Activated T-helper 2 cell treated with anti-CD3 and anti-CD28 coated beads, Interferon-gamma antibody, Interleukin-2, Interleukin-4, amounts not matched to agents 10 μg/mL and 5 μg/mL and 100 μg/mL, durations not matched to agents 14 hours and 24 hours and 36 hours (primary cell): Measurements from ENCODE around the gene CPEB2. TPM values are rescaled to one million over a fixed set of nuclear protein-coding genes. Genes with fewer than 3 reads are reported as not detected.

Experiments used
- DNase-seq: peaks from one replicate; pipeline ENCODE4 v3.0.0; 2021; ENCODE audit warnings: low spot score
- H3K27ac Mint-ChIP-seq: one replicate; pipeline ENCODE4 v1.8.0; 2021; ENCODE audit warnings: mixed read lengths
- H3K27me3 Mint-ChIP-seq: one replicate; pipeline ENCODE4 v1.8.0; 2021; ENCODE audit warnings: low read depth, mixed read lengths
- H3K36me3 Mint-ChIP-seq: one replicate; pipeline ENCODE4 v1.8.0; 2021; ENCODE audit warnings: low read depth, mixed read lengths
- H3K4me1 Mint-ChIP-seq: one replicate; pipeline ENCODE4 v1.8.0; 2021; ENCODE audit warnings: low read depth, mixed read lengths
- H3K4me3 Mint-ChIP-seq: one replicate; pipeline ENCODE4 v1.8.0; 2021; ENCODE audit warnings: low read depth, mild to moderate bottlenecking, moderate library complexity, mixed read lengths
- H3K9me3 Mint-ChIP-seq: one replicate; pipeline ENCODE4 v1.8.0; 2021; ENCODE audit warnings: mixed read lengths
- intact Hi-C: fragments of 100-400 bp; cut with micrococcal nuclease; formaldehyde crosslinking; loops from one replicate; pipeline ENCODE4 v1.15.1; 2023
- total RNA-seq: library from RNA; stranded (reverse); gene quantifications from 2 replicates; pipeline ENCODE4 v1.2.3, GENCODE V29; 2022

The CPEB2 gene
- 11.0 and 12.3 TPM in 2 replicates for total RNA-seq

DNA sequence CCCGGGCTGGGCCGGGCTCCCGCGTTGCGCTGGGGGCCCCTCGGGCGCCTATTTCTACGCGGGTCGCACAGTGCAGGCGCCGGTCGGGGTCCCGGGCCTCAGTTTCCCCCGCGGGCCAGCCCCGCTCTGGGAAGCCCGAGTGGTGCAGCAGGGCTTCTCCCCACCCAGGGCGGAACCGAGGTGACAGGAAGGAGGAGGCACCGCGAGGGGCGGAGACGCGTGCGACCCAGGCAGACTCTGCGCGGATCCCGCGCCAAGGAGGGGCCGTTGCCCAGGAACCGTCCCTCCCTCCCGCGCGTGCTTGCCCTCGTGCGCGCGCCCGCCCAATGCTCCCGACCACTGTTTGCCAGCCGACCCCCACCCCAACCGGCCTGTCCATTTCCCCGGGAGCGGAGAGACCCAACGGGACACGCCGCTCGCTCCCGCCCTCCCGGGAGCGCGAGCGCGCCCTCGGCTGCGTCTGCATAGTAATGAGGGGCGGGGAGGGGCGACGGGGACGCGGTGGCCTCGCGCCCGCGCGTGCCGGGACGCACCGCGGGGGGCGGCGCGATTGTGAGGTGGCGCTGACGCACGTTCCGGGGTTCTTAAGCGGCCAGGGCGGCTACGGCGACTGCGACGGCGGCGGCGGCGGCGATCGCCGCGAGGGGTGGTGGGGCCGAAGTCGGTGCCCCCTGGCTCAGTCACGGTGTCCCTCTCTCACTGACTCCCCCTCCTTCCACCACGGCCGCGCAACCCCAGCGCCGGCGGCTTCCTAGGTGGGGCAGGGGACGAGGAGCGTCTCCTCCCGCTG is at the start of gene CPEB2:
TSS of gene CPEB2 (plus strand) at position 613 of the 790 bp plus-strand sequence. CDS start 193 bp downstream, outside the sequence.
- intact Hi-C loops, result loop anchor here (1.0 to 10.0 kb wide), 12 partner anchors 33 to 1520 kb away; partner anchors contain the start of genes BOD1L1, CD38, FAM200B and FBXL5
- peaks cover 3% of the 10 kb centered on the region for H3K9me3 Mint-ChIP-seq
- no peaks in the 10 kb centered on the region for H3K27me3 Mint-ChIP-seq
- H3K4me1 Mint-ChIP-seq, result peaks cover 36% of the 10 kb centered on the region
- peaks cover 20% of the 10 kb centered on the region for H3K36me3 Mint-ChIP-seq
- peak within 1 kb of the TSS; percentile 92 for H3K27ac Mint-ChIP-seq
- H3K4me3 Mint-ChIP-seq, result peak within 1 kb of the TSS; percentile 87
- DNase-seq, result peak; percentile 89

DNA sequence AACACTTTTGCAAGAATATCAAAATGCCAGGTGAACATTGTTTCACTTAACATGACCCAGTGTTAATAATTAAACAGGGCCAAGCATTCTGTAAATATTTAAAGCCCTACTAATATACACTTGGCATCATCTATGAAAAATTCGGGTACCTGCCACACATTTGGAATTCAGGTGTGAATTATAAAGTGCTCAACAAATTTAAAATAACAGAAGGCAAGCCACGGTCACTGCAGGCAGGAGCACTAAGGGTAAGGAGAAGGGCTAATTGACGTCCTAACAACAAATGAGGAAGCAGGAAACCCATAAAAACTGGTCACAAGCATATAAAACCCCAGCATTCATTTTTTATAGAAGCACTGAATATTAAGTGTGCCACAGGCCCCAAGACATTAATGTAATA is 43.8 kb upstream of the CPEB2 start:
- Mint-ChIP-seq H3K4me1 (no peaks in the 10 kb centered on the region), H3K36me3 (no peaks in the 10 kb centered on the region), H3K4me3 (no peak overlapping the region), H3K27ac (no peak overlapping the region), H3K27me3 (peaks cover 5% of the 10 kb centered on the region), H3K9me3 (no peaks in the 10 kb centered on the region)
- no peak for DNase-seq
- intact Hi-C loops, result no loop called here

DNA sequence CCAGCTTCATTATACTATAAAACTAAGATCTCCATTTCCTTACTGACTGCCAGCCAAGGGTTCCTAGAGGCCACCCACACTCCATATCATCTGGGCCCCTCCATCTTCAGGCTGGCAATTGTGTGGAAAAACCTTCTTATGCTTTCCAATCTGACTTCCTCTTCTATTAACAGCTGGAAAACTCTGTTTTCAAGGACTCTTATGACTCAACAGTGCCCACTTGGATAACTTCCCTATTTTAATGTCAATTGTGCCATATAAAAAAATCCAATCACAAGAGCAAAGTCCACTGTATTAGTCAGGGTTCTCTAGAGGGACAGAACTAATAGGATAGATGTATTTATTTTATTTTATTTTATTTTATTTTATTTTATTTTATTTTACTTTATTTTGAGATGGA is 41.0 kb upstream of the CPEB2 start:
- H3K4me1 Mint-ChIP-seq, result no peaks in the 10 kb centered on the region
- no peaks in the 10 kb centered on the region for H3K9me3 Mint-ChIP-seq
- H3K4me3 Mint-ChIP-seq, result no peak overlapping the region
- DNase-seq, result no peak
- intact Hi-C loops, result no loop called here
- H3K27me3 Mint-ChIP-seq, result peaks cover 3% of the 10 kb centered on the region
- no peaks in the 10 kb centered on the region for H3K36me3 Mint-ChIP-seq
- H3K27ac Mint-ChIP-seq, result no peak overlapping the region

DNA sequence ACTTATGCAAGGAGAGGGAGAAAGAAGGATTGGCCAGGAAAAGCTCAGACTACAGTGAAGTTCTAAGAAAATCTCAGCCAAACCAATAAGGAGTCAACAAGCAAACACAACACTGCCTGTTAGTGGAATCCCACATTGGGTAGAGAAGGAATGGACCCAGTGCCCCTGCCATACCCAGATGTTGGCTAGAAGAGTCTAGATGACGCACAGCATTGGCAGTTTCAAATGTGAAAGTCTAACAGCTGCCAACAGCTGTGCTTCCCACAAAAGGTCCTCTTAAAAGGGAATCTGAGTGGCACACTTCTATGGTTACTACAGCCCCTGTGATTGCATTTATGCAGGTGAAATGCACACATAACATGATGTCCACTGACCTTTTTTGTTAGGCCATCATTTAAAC is 37.2 kb upstream of the CPEB2 start:
- H3K9me3 Mint-ChIP-seq, result no peaks in the 10 kb centered on the region

DNA sequence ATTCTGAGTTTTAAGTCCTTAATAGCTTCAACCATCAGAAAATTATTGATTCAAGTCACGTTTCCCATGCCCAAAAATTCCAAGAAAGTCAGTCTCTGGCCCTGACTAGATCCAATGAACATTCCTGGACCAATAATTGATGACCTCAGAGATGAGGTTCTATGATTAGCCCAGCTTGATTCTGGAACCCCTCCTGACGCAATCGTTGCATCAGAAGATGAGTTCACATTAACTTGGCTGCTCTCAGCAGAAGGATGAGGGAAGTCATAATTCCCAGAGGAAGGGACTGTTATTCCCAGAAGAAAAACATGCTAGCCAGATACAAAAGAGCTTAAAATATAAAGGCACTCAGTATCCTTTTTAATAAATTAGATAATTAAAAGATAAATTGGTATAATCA is 34.3 kb upstream of the CPEB2 start:
- peaks cover 16% of the 10 kb centered on the region for H3K27me3 Mint-ChIP-seq
- no peak overlapping the region for H3K4me3 Mint-ChIP-seq
- no peak for DNase-seq
- no peaks in the 10 kb centered on the region for H3K4me1 Mint-ChIP-seq
- intact Hi-C loops, result no loop called here
- H3K36me3 Mint-ChIP-seq, result no peaks in the 10 kb centered on the region
- H3K27ac Mint-ChIP-seq, result no peak overlapping the region
- peaks cover 5% of the 10 kb centered on the region for H3K9me3 Mint-ChIP-seq

More for the DNA sequence above, 37.2 kb upstream of the CPEB2 start:
- peaks cover 9% of the 10 kb centered on the region for H3K27me3 Mint-ChIP-seq
- no peaks in the 10 kb centered on the region for H3K4me1 Mint-ChIP-seq
- no peak overlapping the region for H3K4me3 Mint-ChIP-seq
- DNase-seq, result no peak
- intact Hi-C loops, result no loop called here
- H3K36me3 Mint-ChIP-seq, result no peaks in the 10 kb centered on the region
- no peak overlapping the region for H3K27ac Mint-ChIP-seq

DNA sequence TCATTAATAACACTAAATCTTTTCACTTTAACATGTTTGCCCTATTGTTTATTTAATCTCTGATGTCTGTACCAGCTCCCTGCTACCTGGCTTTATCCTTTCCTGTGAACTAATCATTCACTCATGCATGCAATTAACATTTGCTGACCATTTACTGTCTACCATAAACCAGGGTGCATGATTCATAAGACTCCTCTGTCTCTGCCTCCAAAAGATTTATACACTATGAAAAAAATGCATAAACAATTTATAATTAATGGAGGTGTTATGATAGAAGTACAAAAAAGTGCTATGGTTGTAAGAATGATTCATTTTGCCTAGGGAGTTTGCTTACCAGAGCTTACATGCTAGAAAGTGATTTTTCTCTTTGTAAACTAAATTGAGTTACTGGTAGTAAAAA is 24.5 kb upstream of the CPEB2 start:
- no peak overlapping the region for H3K4me3 Mint-ChIP-seq
- no peak for DNase-seq
- H3K9me3 Mint-ChIP-seq, result peaks cover 16% of the 10 kb centered on the region
- H3K4me1 Mint-ChIP-seq, result no peaks in the 10 kb centered on the region
- no peak overlapping the region for H3K27ac Mint-ChIP-seq
- H3K27me3 Mint-ChIP-seq, result peaks cover 6% of the 10 kb centered on the region
- intact Hi-C loops, result no loop called here
- no peaks in the 10 kb centered on the region for H3K36me3 Mint-ChIP-seq

DNA sequence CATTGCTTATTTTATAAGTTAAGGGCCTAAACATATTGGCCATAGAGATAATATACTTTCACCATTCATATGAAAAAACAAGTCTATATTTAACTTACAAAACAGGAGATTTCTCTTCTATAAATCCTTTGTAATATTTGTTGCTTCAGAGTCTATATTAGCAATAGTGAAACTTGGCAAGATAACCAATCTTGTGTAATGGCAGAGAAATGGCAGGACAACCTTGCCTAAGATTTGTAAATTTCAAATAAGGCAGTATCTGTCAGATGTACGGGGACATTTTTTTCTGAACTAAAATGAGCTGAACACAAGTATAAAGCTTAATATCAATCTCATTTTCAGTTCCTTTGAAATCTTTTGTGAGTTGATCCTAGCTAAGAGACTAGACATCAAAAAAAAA is 17.8 kb upstream of the CPEB2 start:
- DNase-seq, result no peak
- intact Hi-C loops, result no loop called here
- H3K27ac Mint-ChIP-seq, result no peak overlapping the region
- H3K4me1 Mint-ChIP-seq, result no peaks in the 10 kb centered on the region
- no peak overlapping the region for H3K4me3 Mint-ChIP-seq
- H3K9me3 Mint-ChIP-seq, result no peaks in the 10 kb centered on the region
- H3K27me3 Mint-ChIP-seq, result peaks cover 15% of the 10 kb centered on the region
- no peaks in the 10 kb centered on the region for H3K36me3 Mint-ChIP-seq

DNA sequence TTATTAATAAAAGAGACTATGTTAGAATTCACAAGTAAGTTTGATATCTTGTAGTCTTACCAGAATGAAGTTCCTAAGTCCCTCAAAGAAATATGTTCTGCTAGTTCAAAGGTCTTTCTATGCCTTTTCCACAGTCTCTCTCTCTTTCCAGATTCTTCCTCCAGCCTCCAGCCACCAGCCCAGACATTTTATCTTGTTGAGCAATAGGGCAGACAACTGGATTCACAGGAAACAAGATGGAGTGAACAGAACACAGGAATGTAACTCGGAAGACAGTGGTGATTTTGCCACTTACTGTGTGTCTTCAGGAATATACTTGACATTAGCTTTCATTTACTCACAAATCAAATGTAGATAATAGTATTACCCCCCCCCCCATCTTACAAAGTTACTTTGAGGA is 17.1 kb upstream of the CPEB2 start:
- Mint-ChIP-seq H3K36me3 (no peaks in the 10 kb centered on the region), H3K9me3 (no peaks in the 10 kb centered on the region), H3K27ac (no peak overlapping the region), H3K4me3 (no peak overlapping the region), H3K27me3 (peaks cover 15% of the 10 kb centered on the region), H3K4me1 (no peaks in the 10 kb centered on the region)
- intact Hi-C loops, result no loop called here
- no peak for DNase-seq

DNA sequence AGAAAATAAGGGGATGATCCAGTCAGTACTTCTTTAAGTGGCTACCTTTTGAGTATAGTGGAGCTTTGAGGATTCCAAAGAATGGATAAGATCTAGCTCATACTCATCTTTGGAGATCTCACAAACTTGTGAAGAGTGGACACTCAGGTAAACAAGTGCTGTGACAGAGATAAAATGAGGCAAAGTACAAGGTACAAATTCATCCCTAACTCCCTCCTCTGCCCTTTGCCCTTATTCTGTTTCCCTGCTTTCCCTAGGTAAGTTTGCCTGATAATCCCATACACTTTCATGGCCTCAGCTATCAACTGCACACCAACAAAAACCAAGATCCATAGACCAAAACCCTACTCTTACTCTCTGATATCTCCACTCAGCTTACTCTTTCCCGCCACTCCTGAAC is 16.4 kb upstream of the CPEB2 start:
- DNase-seq, result no peak
- H3K9me3 Mint-ChIP-seq, result no peaks in the 10 kb centered on the region
- H3K4me1 Mint-ChIP-seq, result no peaks in the 10 kb centered on the region
- no peak overlapping the region for H3K27ac Mint-ChIP-seq
- no peak overlapping the region for H3K4me3 Mint-ChIP-seq
- no peaks in the 10 kb centered on the region for H3K36me3 Mint-ChIP-seq
- intact Hi-C loops, result no loop called here
- H3K27me3 Mint-ChIP-seq, result peaks cover 15% of the 10 kb centered on the region

DNA sequence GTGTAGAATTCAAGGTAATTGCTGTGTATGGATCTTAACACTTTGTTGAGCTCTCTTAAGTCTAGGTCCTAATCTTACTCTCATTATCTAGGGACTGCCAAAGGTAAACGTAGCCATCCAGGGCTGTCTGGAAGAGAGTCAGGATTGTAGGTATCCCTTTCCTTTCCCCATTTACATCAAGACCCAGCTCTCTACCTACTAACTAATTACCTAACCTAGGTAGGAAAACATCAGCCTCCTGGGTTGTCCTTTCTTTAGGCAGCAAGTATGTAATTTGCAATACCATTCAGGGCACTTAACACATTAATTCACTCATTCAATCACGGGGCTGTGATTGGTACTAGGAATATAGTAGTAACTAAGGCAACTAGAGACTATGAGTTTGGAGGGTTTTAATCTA is 15.2 kb upstream of the CPEB2 start:
- H3K36me3 Mint-ChIP-seq, result no peaks in the 10 kb centered on the region
- no peak overlapping the region for H3K4me3 Mint-ChIP-seq
- H3K27ac Mint-ChIP-seq, result no peak overlapping the region
- H3K9me3 Mint-ChIP-seq, result no peaks in the 10 kb centered on the region
- DNase-seq, result no peak
- peaks cover 21% of the 10 kb centered on the region for H3K27me3 Mint-ChIP-seq
- intact Hi-C loops, result no loop called here
- no peaks in the 10 kb centered on the region for H3K4me1 Mint-ChIP-seq

DNA sequence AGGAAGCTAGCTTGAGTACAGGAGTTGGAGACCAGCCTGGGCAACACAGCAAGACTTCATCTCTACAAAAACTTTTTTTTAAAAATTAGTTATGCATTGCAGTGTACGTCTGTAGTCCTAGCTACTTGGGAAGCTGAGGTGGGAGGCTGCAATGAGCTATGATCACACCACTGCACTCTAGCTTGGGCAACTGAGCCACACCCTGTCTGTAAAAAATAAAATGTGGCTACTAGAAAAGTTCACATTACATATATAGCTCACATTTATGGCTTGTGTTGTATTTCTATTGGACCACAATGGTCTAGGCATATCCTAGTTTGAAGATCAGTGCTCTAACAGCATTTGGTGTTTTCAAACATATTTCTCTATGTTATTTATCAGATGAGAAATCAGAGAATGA is 11.8 kb upstream of the CPEB2 start:
- H3K9me3 Mint-ChIP-seq, result no peaks in the 10 kb centered on the region
- no peak overlapping the region for H3K27ac Mint-ChIP-seq
- intact Hi-C loops, result no loop called here
- peaks cover 19% of the 10 kb centered on the region for H3K27me3 Mint-ChIP-seq
- no peak for DNase-seq
- H3K36me3 Mint-ChIP-seq, result no peaks in the 10 kb centered on the region
- peaks cover 7% of the 10 kb centered on the region for H3K4me1 Mint-ChIP-seq
- no peak overlapping the region for H3K4me3 Mint-ChIP-seq

DNA sequence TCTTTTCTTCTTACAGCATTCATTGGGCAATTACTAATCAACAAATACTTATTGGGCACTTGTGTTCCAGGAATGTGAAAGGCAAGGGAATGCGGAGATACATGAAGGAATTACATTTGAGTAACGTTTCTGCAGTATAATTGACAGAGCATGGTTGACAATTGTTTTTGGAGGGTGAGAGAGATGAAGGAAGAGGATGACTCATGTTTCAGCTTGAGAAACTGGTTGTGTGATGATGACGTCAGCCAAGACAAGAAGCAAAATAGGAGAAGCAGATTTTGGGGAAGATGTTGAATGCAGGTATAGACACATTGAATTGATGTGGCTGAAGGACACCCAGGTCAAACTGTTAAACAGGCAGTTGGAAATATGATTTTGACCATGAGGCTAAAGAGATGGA is 8.0 kb upstream of the CPEB2 start:
- H3K27ac Mint-ChIP-seq, result no peak overlapping the region
- H3K27me3 Mint-ChIP-seq, result peaks cover 6% of the 10 kb centered on the region
- intact Hi-C loops, result no loop called here
- peaks cover 22% of the 10 kb centered on the region for H3K4me1 Mint-ChIP-seq
- no peak overlapping the region for H3K4me3 Mint-ChIP-seq
- DNase-seq, result no peak
- H3K9me3 Mint-ChIP-seq, result peaks cover 4% of the 10 kb centered on the region
- peaks cover 8% of the 10 kb centered on the region for H3K36me3 Mint-ChIP-seq

DNA sequence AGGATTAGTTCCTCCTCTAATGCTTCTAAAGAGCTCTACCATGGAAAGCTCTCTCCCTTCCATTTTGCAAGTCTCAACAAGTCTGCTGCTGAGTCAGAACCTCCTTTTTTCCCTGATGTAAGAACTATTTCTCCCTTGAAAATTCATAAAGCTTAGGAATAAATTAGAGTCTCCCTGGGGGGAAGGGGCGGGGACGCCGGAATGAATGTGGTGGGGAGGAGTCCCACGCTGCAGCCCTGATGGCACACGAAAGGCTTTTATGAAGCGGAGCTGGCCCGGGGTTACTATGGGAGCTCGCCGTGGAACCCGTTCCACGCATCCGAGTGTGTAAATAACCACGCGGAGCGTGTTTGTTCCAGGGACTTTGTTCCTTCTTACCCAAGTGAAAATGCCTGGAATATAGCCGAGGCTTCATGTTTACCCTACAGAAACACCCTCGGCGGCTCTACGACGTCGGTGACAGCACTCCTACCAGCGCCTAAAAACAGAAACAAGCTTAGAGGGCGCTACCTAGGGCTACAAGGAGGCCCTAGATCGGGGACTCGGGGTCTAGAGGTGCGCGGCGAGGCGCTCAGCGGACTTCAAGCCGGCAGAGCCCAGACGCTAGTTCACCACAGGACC is 923 bp upstream of the CPEB2 start:
- intact Hi-C loops, result loop anchor here (5.0 to 10.0 kb wide), 5 partner anchors 79 to 1519 kb away; partner anchors contain the start of genes CD38, RAB28 and TAPT1
- Mint-ChIP-seq H3K27me3 (no peaks in the 10 kb centered on the region), H3K9me3 (peaks cover 4% of the 10 kb centered on the region), H3K36me3 (peaks cover 18% of the 10 kb centered on the region), H3K4me3 (peak overlapping the region; percentile 87), H3K27ac (peak overlapping the region; percentile 92), H3K4me1 (peaks cover 35% of the 10 kb centered on the region)
- peak; percentile 43 for DNase-seq
